NCI-H2029 treated with DMSO at 0.1 percent for 48 hours (cell line): ENCODE measurements around the gene NRG3.

Experiments used
- DNase-seq: peaks from one replicate; lab custom pipeline; 2025; lab: John Stamatoyannopoulos, UW

The NRG3 gene

DNA sequence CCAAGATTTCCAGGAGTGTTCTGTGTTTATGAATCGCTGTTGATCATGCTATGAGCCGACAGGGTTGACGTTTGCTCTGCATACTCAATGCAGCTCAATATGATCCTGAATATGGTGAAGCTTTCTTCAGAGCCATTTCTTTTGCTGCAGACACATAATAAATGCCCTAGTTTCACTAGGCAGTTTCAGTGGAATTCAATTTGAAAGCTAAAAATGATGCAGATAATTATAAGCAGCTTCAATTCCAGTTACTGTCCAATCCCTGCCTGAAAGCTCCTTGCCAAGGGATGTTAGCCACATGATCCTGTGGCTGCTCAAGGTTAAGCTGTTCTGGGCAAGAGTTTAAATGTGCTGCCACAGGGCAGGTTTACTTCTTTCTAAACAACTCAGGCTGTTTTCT, 805.6 kb downstream of the NRG3 start:
- DNase-seq: no peak

DNA sequence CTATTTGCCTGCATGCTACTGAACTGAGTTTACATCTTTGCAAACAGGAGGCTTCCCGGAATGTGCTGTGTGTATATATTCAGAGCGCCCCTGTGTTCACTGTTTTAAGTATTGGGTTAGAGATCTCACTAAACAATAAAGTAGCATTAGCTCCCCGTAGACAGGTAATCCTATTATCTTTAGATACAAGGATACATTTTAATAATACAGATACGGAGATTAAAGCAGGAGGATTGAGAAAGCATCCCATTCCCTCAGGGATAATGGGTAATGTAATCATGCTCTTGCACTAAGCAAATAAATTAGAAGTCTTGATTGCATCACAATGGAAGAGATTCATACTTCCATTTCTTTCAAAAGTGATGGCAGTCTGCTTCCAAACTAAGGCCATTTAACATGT, 809.0 kb downstream of the NRG3 start:
- DNase-seq: no peak

DNA sequence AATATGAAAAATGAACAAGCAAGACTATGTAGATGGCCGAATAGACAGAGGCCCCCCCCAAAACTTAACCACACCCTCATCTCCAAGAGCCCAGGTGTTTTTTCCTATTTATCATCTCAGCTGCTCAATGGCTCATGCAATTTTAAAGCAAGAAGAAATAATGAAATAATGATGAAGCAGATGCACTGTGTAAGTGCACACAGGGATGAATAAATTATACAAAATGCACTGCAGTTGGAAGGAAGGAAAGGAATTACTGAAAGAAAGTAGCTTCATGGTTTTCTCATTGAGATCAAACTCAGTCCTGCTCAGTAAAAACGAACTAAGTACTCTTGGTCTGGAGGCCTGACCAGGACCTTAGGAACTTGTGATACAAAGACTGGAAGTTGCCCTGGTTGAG, 810.1 kb downstream of the NRG3 start:
- no peak for DNase-seq

DNA sequence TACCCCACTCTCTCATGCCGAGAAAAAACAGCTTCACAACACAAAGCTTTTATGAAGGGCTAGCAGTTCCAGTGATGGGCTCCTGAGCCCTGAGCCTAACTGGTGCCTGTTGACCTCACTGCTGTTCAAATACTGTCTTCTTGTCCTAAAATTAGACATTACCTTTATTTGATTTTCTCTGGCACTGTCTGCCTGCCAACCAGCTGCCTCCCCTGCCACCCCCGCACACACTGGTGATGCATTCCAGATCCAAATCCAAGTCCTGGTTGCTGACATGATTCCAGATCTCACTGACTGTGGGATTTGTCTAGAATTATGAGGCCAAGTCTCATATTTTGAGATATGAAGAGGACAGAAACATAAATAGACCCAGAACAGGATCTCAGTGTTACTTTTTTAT, 816.2 kb downstream of the NRG3 start:
- DNase-seq: no peak

DNA sequence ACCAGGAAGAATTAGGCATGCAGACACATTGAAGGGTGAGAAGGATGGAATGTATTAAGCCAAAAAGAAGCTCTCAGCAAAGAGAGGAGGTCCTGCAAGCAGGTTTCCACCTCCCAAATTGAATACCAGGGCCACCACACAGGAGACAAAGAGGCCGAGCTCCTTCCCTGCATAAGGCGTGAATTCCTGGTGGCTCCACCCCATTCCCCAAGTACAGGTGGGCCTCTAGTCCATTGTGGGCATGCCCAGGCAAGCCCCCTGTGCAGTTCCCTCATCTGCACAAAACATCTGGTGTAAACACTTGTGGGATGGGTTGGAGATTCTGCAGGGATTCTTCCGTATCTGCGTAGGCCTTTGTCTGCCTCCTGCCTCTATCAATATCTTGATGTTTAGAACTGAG, 817.5 kb downstream of the NRG3 start:
- DNase-seq: no peak

DNA sequence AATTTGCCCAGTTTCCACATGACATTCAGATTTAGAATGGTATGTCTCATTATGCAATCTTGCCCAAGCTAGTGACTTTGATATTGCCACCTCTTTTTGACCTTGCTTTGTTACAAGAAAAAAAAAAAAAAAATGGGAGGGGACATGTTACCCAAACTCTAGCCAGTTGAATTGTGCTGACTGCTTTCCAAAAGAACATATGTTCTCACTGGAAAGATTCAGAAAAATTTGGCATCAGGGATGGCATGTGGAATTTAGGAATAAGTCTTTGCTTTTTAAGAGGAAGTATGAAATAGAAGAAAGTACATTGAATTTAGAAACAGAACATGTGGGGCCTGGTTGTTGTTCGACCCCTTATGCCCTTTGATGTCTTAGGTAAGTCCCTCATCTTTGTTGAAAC, 846.8 kb downstream of the NRG3 start:
- DNase-seq: no peak

DNA sequence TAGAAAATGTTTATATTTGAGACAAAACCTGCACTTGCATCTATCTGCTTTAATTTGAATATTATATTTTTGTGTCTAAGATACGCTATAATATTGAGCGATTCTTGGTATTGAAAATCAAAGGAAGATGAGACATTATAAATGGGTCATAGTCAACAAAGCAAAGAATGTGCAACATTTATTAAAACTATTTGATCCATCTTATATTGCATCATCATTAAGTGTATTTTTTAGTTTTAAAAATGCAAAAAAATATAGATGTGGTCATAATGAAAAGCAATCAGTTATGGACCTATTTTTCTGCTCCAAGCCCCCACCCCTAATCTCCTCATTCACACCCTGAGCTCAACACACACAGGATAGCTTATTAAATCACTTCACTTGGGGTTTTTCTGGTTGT, 847.3 kb downstream of the NRG3 start:
- no peak for DNase-seq

DNA sequence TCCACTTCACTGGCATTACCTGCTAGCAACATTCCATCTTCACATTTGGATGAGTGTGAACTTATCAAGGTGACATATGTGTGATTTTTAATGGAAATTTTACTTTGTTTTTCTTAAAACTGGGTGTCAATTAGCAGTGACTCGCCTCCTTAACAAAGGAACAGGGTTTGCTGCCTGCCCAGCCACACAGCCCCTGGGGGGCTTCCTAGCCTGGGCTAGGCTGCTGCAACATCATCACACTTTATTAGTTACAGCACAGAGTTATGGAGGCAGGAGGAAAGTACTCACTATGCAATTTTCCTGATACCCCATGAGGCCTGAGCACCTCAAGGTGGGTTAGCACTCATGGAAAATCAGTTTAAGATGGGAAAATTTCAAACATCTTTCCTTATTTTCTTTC, 861.3 kb downstream of the NRG3 start:
- DNase-seq: no peak

DNA sequence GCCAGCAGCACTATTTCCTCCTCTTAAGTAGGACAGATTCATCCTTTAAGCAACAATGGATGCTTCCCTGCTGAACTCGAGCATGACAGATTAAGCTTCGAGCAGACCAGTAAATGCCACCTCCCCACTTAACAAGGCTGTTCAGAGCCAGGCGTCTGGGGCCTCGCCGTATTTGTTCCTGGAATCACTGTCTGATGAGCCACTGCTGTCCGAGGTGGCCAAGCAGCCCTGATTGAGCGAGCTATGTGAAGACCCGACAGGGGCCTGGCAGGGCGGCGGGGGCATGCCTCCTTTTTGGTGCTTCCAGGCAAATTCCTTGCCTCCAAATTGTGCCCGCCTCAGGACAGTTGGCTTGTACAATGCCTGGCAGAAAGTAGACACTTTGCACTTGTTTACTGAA, 862.6 kb downstream of the NRG3 start:
- no peak for DNase-seq

DNA sequence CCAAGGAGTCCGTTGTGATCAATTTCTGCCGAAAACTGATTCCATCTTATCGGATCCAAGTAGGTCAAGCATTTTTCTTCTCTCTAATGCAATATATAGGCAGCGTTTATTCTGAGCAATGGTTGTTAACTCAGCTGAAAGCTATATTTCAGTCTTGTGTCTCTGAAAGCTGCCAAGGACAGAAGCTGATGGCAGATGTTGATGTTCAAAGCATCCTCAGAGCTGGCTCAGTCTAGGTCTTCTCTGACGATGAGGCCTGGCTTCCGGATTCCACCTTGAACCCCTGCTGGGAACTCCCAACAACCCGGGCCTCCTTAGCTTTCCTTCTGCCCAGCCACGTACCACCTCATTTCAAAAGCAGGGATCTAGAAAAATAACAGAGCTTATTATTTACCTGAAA, 863.6 kb downstream of the NRG3 start:
- no peak for DNase-seq

DNA sequence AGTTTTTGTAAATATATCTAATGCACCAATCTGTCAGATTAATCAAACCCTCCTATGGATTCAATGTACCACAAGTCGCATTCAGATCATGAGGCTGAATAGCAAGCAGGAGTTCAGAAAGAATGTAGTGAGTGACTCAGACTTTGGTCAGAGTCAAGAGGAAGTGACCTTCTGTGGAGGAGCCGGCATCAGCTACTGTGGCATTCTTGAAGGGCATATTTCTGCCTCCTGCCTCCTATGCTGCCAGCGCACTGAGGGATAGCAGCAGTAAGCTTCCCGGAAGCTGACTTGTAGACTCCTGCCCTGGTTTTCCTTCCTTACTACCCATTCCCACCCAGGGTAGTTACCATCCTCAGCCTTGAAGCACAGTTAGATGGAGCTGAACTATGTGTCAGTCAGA, 867.5 kb downstream of the NRG3 start:
- DNase-seq: no peak

DNA sequence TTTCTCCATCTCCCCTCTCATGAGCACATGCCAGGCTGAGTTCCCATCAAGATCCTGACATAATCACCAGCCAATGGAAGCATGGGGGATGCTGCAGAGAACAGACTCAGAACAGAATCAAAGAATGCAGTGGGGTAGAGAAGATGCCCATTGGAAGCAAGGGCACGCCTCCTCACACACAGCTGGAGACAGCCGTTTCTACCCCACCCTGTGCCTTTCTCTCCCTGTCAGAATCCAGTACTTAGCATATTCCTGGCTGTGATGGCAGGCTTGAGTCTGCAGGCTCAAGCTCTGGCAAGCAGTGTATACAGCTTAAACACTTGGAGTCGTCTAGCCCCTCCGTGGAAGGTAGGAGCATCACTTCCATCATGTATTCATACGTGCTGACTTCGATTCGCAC, 867.9 kb downstream of the NRG3 start:
- no peak for DNase-seq

DNA sequence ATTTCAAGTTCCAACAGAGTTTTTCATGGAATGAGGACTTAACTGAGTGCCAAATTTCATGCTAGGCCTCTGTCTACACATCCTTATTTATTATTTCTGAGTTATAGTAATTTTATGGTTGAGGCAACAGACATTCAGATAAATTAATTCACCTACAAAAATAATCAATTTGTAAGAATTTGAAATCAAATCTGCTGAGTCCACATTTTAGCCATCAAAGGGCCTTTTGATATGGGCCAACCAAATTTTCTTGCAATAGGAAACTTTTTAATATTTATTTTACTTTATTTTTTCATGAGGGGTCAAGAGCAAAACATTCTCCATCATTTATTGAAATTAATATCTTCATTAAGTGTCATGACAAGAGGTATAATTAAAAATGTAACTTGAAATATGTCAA, 875.5 kb downstream of the NRG3 start:
- no peak for DNase-seq

DNA sequence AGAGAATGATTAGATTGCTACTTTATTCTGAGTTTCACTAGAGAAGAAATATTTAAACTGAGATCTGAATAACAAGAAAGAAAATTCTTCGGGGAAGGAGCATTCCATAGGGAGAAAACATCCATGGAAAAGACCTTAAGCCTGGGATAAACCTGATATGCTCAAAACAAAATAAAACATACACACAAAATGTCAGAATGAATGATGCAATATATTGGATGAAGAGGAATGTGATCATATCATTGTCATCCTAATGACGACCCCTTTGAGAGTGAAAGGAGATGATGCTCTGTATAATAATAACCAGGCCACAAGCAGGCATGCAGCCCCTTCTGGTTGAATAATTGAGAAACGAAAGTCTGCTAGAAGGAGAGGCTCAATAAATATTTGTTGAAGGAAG, 882.4 kb downstream of the NRG3 start:
- DNase-seq: no peak

DNA sequence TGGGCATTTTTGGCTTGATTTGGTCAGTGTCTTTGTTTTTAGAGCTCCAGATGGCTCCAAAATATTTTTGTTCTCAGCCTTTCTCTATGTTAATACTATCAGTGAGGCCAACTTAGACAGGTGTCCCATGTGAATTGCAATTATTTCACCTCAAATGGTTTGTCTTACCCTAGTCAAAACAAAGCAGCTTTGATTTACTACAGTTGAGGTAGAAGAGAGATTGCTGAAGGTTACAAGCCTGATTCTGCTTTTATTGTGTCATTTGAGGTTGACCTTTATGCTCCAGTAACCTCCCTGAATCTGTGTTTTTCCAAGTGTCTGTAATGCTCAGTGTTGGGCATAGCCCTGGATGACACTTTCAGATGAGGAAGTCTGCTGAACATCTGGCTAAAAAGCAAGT, 882.9 kb downstream of the NRG3 start:
- no peak for DNase-seq

DNA sequence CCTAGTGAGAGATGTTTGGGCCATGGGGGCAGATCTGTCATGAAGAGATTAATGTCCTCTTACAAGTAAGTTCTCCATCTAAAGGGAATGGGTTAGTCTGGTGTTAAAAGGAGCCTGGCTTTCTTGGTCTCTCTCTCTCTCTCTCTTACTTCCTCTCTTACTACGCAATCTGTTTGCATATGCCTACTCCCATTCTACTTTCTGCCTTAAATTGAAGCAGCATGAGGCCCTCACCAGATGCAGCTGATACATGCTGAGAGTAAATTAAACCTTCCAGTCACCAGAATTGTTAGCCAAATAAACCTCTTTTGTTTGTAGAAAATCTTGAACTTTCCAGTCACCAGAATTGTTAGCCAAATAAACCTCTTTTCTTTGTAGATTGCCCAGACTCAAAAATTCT, 884.1 kb downstream of the NRG3 start:
- DNase-seq: no peak

DNA sequence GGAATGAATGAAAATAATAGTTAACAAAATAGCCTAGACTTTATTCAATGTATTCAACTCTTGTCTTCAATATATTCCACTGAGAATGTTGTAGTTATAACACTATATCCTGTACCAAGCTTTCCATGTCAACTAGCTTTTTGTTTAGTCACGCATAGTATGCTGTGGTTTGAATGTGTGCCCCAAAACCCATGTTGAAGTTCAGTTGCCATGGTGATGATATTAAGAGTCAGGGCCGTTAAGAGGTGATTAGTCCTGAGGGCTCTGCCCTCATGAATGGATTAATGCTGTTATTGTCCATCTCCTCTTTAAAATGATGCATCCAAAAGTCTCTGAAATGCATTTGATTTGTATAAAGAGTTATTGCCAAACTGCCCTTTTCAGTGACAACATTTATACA, 887.6 kb downstream of the NRG3 start:
- DNase-seq: no peak

DNA sequence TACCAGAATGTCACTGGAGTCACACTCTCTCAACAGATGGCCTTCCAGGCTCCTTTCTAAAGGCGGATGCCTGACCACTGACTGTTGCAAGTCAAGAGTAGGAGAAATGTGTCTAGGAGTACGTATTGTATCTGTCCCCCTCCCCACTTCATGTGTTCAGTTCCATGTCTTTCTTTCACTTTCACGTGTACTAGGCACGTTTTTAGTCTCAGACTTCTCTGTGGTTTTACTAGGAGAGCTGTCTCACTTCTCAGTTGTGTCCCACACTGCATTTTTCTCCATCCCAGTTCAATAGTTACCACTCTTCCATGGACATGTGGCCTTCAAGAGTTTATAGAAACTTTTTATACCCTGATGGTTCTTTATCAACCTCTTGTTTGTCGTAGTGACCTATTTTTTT, 893.0 kb downstream of the NRG3 start:
- DNase-seq: no peak

DNA sequence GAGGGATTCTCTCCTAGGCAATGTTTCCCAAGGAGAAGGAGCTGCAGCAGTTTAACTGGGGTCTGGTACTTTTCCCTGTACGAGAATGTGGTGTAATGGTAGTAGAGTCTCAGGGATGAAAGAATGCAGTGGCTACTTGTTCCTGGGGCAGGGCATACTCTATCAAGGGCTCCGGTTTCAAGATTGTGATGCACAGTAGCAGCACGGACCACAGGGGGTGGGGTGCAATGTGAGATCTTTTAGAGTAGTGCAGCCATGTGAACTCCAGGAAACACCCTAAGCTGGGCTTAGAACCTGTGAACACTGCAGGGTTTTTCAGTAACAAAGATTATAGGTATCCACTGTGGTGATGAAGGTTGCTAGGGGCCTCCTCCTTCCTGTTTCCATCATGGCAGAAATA, 903.9 kb downstream of the NRG3 start:
- no peak for DNase-seq

DNA sequence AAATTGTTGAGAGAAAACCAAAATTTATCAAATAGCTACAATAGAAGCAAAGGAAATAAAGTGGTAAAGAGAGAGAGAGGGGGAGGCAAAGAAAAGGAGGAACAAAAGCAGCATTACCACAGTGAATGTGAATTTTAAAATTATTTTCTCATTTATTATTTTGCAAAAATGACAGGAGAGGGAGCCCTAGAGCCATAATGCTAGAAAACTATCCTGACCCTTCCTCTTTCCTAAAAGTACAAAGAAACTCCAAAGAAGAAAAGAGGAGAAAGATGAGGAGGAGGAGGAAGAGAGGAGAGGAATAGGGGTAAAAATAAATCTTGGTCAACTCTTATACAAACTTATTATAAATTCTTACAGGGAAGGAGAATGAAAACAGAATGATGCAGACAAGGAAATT, 921.5 kb downstream of the NRG3 start:
- DNase-seq: no peak

DNA sequence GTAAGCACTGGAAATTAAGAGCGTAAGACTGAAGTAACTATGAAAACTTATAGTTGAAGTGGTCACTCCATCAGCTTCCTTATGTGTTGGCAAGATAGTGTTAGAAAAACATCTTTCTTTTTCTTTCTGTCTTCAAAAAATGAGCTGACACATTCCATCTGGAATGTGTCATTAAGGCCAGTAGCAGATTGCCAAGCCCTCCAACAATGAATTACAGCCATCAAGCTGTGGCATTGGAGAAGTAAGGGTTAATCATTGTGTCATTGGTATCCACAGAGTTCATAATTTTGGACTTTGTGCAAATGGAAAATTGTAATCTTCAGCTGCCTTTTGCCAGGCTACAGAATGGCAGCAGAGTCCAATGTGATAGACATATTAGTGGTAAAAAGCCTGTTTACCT, 926.3 kb downstream of the NRG3 start:
- DNase-seq: no peak

DNA sequence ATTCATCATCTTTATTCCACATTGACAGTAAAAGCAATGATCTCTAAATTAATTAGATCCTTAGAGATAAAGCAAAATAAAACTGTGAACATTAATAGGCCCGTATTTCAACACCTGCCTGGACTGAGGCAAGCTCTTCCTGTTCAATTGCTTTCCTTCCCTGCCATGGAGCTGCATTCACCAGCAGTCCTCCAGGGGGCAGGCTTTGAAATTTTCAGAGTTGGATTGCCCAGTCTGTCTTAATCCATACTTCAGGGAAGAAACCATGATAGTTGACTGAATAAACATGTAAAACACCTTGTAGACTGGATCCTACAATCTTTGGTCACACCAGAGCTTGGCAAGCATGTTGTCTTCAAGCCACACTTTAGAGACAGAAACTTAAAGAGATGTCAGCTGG, 936.6 kb downstream of the NRG3 start:
- DNase-seq: no peak

DNA sequence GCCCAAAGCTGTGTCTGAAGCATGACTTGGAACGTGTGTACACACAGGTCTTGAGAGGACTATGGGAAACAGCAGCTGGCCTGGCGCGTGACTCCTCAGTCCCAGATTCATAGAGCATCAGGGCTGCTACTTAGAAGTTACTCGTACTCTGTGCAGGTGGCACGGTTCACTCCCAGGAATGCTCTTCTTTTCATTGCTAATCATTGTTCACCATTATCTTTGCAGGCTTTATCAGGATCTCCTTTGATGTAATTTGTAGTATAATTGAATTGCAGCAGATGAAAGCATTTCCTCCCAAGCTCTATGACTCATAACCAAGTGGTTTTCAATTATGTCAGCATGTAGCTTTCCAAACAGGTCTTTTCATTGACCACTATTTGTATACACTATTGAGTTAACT, 938.9 kb downstream of the NRG3 start:
- DNase-seq: peak; percentile 4

DNA sequence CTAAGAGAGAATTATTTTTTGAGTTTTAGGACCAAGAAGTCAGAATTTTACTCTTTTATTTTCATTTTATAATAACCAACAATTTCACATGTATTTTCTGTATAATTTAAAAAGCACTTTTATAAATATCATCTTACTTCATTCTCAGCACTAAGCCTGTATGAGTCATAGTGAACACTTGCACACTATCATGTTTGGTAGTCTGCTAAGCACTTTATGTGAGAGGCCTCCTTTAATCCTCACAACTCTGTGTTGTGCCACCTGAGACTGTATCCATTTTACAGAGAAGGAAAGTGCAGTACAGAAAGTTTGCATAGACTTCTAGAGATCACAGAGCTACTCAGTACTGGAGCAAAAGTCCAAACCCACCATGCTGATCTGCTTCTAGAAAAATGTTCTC, 939.6 kb downstream of the NRG3 start:
- no peak for DNase-seq

DNA sequence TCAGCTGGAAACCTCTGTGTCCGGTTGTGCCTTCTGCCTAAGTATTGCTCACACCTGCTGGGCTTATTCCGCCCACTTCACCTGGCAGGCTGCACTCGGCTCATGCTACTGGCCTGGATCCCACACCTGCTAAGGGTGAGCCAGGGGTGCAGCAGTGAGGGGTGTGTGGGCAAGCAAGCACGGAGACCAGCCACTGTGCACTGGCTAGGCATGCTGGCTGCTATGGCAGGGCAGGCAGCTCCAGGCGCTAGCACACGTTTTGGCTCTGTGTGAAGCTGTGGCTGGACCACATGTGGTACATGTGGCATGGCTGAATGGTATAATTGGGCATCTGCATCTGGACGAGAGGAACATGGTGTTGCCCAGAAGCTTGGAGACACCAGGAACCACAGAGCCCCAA, 940.7 kb downstream of the NRG3 start:
- peak; percentile 3 for DNase-seq
